ENCODE results near the gene PTPRD. TPM values are rescaled to one million over a fixed set of nuclear protein-coding genes. Genes with fewer than 3 reads are reported as not detected.

PTPRD gene
- polyA plus RNA-seq, 1 experiment, result 0.39 TPM

DNA sequence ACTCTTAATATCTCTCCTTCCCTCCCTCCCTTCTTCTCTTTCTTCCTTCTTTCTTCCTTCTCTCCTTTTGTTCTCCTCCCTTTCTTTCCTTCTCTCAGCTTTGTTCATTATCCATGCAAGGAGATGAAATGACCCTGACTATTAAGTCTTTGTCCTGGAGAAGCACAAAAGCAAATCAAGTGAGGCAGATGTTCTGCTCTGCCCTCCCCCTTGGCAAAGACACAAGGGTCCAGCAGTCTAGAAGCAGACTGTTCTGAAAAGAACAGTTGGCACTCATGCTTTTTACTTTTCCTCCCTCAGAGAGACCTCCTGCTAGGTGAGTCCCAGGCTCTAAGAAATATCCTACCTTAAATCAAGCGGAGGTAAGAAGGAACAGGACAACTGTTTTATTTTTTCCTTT is 1745.7 kb downstream of the PTPRD start:
- no peak overlapping the region for H3K4me3 ChIP-seq (ENCODE audit: low read depth, low read length)

DNA sequence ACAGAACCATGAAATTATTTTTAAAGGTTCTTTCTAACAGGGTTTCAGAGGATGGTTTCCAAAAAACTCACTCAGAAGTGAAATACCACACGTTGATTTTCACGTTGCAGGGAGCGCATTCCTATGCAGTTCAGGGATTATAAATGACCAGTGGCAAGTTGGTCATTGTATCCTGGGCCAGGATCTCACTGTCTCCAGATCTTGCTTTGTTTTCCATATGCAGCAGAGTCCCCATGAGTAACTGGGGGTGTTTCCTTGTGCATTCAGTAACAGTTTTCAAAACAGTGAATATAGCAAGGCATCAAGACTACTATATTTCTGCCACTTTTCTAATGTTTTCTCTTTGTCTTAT is 1748.3 kb downstream of the PTPRD start:
- ChIA-PET POLR2A (no interaction called here), CTCF (no interaction called here)
- H3K4me3 ChIP-seq (ENCODE audit: low read depth, low read length), result no peak overlapping the region
- no peak for DNase-seq (ENCODE audit: low read depth)
- TF ChIP-seq, protein P1, sequence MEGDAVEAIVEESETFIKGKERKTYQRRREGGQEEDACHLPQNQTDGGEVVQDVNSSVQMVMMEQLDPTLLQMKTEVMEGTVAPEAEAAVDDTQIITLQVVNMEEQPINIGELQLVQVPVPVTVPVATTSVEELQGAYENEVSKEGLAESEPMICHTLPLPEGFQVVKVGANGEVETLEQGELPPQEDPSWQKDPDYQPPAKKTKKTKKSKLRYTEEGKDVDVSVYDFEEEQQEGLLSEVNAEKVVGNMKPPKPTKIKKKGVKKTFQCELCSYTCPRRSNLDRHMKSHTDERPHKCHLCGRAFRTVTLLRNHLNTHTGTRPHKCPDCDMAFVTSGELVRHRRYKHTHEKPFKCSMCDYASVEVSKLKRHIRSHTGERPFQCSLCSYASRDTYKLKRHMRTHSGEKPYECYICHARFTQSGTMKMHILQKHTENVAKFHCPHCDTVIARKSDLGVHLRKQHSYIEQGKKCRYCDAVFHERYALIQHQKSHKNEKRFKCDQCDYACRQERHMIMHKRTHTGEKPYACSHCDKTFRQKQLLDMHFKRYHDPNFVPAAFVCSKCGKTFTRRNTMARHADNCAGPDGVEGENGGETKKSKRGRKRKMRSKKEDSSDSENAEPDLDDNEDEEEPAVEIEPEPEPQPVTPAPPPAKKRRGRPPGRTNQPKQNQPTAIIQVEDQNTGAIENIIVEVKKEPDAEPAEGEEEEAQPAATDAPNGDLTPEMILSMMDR (IDR thresholded peaks at IDR 0.05; ENCODE audit: insufficient read depth, low read depth, low read length), result no peak
- no peaks in the 10 kb centered on the region for H3K36me3 ChIP-seq (ENCODE audit: control insufficient read depth, insufficient read depth, low read length)
- H3K27me3 ChIP-seq (ENCODE audit: control insufficient read depth, insufficient read depth, low read length), result no peaks in the 10 kb centered on the region

More for the DNA sequence above, 1745.7 kb downstream of the PTPRD start:
- no peaks in the 10 kb centered on the region for H3K27me3 ChIP-seq (ENCODE audit: control insufficient read depth, insufficient read depth, low read length)
- TF ChIP-seq, protein P1 (IDR thresholded peaks at IDR 0.05; ENCODE audit: insufficient read depth, low read depth, low read length), result no peak
- H3K36me3 ChIP-seq (ENCODE audit: control insufficient read depth, insufficient read depth, low read length), result no peaks in the 10 kb centered on the region
- POLR2A ChIA-PET, result no interaction called here
- CTCF ChIA-PET, result no interaction called here
- no peak for DNase-seq (ENCODE audit: low read depth)

GRCh38 chr9:8863886-8864544 is 1748.8 kb downstream of the PTPRD start:
- H3K27me3 ChIP-seq (ENCODE audit: control insufficient read depth, insufficient read depth, low read length), result peaks cover 2% of the 10 kb centered on the region; the same call in 1 of the 2 replicates
- H3K4me3 ChIP-seq (ENCODE audit: low read depth, low read length), result no peak overlapping the region
- ChIA-PET CTCF (no interaction called here), POLR2A (no interaction called here)
- no peak for DNase-seq (ENCODE audit: low read depth)
- H3K36me3 ChIP-seq (ENCODE audit: control insufficient read depth, insufficient read depth, low read length), result no peaks in the 10 kb centered on the region
- TF ChIP-seq, protein P1 (IDR thresholded peaks at IDR 0.05; ENCODE audit: insufficient read depth, low read depth, low read length), result no peak

GRCh38 chr9:8863069-8863468 is 1749.7 kb downstream of the PTPRD start:
- peaks cover 2% of the 10 kb centered on the region; the same call in 1 of the 2 replicates for H3K27me3 ChIP-seq (ENCODE audit: control insufficient read depth, insufficient read depth, low read length)
- no peak overlapping the region for H3K4me3 ChIP-seq (ENCODE audit: low read depth, low read length)
- H3K36me3 ChIP-seq (ENCODE audit: control insufficient read depth, insufficient read depth, low read length), result no peaks in the 10 kb centered on the region
- POLR2A ChIA-PET, result no interaction called here
- DNase-seq (ENCODE audit: low read depth), result no peak
- TF ChIP-seq, protein P1 (IDR thresholded peaks at IDR 0.05; ENCODE audit: insufficient read depth, low read depth, low read length), result no peak
- CTCF ChIA-PET, result no interaction called here

GRCh38 chr9:8860925-8861324 is 1751.9 kb downstream of the PTPRD start:
- Histone ChIP-seq H3K27me3 (ENCODE audit: control insufficient read depth, insufficient read depth, low read length) (peaks cover 6% of the 10 kb centered on the region), H3K36me3 (ENCODE audit: control insufficient read depth, insufficient read depth, low read length) (no peaks in the 10 kb centered on the region), H3K4me3 (ENCODE audit: low read depth, low read length) (no peak overlapping the region)
- CTCF ChIA-PET, result no interaction called here
- TF ChIP-seq, protein P1 (IDR thresholded peaks at IDR 0.05; ENCODE audit: insufficient read depth, low read depth, low read length), result no peak
- POLR2A ChIA-PET, result no interaction called here
- no peak for DNase-seq (ENCODE audit: low read depth)
